CD4-positive, alpha-beta T cell treated with Interleukin-4 for 1 hour (primary cell): Measurements from ENCODE around the gene KIF24.
"Not testable (repeated sequence)": the region's sequence is repeated elsewhere in the genome, so short reads cannot be mapped to it uniquely, and the experiment has no call there.

Source experiments
- DNase-seq, 2 donors: peaks; one replicate each; pipeline ENCODE4 v3.0.0-alpha.2; 2020 to 2022

KIF24 gene

DNA sequence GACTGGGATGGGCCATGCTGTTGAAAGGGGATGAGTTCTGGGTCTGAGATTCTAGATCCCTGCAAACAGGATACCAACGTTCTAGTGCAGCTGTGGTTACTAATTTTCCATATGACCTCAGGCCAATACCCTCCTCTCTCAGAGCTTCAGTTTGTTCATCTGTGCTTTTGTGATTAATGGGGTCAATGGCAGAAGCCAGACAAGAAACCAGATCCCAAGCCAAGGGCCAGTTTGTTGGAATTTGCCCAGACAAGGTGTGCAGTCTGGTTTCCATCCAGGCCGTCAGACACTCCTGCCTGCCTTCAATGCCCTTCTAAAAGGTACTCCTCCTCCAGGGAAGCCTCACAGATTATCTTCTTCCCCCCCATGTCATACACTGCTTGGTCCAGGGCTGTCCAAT is 36.2 kb upstream of the KIF24 start:
- DNase-seq: no peak

DNA sequence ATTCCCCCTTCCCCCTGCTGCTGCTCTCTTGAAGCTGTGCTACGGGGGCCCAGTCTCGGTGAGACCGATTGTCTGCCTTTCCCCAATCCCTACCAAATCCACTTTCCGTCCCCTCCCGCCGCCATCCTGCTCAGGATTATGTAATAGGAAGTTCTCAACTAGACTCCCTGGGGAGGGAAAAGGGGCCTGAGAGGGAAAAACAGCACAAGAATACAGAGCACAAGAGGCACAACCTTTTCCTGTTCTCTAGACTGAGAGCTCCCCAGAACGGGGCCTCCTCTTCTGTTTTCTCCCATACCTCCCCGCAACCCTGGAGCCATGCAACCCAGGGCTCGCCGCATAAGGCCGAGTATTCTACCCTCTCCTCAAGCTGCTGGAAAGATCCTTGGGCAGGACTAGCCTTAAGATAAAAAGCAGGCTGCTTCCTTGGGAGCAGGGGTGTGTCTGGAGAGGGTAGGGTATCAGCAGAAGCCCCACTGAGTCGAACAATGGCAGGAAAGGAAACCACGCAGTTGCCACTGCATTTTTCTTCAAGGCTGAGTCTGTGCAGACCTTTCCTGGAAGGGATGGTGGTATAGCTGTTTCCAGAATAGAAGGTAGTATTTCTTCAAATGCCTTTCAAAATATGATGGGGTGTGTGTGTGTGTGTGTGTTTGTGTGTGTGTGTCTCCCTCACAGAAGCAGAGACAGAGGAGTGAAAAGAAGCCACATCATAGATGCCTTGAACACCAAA is 34.7 kb upstream of the KIF24 start:
- DNase-seq: no peak

DNA sequence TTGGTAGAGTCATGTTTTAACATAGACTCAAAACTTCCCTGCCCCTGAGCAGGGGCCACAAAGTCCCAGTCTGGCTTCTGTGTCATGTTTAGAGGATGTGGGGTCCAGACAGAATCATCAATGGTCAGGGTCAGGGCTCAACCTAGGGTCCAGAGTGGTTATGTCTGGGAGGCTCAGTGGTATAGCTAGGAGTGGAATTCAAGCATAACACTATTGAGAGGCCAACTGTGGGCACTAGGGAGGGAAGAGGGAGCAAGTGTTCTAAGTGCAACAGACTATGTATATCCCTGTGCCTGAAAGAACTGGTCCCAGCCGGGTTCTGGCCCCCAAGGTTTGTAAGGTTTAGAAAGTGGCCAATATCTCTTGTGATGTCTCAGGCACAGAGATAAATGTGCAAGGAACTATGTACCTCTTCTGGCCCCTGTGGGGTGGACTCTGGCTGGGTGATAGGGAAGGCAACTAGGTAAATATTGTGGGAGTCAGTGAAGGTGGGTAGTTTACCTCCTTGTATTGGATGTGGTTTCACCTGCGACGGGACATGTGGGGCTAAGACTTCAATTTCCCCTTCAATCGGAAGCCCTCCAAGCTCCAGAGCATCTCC is 33.6 kb upstream of the KIF24 start:
- no peak for DNase-seq

DNA sequence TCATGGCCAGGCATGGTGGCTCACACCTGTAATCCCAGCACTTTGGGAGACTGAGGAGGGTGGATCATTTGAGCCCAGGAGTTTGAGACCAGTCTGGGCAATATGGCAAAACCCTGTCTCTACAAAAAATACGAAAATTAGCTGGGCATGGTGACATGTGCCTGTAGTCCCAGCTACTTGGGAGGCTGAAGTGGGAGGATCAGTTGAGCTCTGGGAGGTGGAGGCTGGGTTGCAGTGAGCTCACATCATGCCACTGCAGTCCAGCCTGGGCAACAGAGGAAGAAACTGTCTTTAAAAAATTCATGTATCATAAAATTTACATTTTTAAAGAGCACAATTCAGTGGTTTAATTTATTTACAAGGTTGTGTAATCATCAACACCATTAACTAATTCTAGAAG is 23.9 kb upstream of the KIF24 start:
- DNase-seq: not testable (repeated sequence)

DNA sequence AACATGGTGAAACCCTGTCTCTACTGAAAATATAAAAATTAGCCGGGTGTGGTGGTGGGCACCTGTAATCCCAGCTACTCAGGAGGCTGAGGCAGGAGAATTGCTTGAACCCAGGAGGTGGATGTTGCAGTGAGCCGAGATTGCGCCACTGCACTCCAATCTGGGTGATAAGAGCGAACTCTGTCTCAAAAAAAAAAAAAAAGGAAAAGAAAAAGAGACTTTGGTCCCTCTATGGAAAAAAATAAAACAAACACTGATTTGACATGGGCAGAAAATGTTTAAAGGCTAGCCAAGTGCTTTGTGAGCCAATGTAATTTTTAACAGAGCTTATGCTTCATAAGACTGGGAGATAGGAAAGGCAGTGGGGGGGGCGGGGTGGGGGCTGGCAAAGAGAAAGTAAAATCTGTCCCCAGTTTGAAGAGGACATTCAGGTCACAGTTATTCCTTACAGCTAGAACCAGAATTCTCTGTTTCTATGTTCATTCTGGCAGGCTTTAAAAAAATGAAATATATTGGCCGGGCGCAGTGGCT is 23.1 kb upstream of the KIF24 start:
- DNase-seq: not testable (repeated sequence)

DNA sequence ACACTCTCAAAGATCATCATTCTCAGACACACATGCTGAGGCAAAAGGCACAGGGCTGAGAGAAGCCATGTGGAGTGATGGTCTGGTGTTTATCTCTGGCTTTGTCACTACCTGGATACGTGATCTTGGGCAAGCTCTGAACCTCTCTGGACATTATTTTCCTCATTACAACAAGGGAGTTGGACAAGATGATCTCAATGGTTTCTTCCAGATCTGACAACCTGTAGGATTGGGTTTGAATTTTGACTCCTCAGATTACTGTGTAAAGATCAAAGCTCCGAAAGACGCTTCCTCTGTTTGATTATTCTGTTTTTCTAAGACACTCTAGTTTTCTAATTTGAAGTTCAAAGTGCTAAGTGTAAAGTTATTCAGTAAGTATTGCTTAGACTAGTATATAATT is 20.3 kb upstream of the KIF24 start:
- DNase-seq: no peak

DNA sequence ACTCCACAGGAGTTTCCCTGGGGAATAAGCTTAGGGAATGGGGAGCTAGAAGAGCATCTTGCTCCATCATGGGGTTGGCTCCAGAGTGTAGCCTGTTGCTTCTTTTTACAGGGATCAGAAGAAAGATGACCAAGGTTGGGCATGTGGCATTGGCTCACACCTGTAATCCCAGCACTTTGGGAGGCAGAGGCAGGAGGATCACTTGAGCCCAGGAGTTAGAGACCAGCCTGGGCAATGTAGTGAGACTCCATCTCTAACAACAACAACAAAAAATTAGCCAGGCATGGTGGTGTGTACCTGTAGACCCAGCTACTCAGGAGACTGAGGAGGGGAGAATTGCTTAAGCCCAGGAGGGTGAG is 18.7 kb upstream of the KIF24 start:
- DNase-seq: no peak

DNA sequence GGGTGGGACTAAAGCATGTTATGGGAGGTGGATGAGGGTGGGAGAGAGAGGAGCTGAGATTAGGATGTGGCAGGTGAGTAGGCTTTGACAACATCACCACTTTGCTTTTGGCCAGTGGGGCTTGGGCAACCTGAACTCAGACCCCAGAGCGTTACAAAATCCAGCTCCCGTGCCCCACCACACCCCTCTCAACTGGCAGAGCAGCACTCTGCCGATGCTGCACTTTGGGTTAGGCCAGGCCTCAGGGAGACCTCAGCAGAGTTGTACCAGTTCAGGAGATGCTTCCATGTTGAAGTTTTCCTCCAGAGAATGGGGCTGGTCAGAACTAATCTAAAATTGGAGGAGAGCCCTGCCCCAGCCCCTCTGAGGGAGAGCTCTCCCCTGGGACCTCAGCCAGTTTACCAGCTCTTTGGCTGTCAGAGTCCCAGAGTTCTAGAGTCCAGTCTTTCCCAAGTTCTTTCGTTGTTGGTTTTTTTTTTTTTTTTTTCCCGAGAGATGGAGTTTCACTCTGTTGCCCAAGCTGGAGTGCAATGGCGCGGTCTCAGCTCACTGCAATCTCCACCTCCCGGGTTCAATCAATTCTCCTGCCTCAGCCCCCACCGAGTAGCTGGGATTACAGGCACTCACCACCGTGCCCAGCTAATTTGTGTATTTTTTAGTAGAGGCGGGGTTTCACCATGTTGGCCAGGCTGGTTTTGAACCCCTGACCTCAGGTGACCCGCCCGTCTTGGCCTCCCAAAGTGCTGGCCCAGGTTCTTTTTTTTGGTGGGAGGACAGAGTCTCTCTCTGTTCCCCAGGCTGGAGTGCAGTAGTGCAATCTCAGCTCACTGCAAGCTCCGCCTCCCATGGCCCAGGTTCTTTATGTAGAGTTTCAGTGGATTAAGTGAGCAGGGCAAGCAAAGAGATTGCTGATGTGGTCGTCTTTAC is 18.1 kb upstream of the KIF24 start:
- no peak for DNase-seq

DNA sequence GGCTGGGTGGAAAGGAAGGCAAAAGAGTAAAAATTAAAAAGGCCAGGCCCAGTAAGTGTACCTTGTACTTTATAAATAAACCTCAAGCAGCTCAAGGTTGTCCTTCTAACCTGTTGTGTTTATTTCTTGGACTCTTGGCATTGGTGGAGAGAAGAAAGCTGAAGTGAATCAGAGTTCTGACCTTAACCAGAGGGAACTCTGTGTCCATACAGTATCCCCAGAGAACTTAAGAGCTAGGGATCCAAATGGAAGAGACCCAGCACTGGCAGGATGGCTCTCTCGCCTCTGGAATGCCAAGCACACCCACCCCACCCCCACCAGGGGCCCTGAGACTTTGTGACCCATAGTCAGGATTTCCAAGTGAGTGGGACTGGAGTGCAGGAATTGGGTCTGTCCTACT is 14.5 kb upstream of the KIF24 start:
- no peak for DNase-seq

DNA sequence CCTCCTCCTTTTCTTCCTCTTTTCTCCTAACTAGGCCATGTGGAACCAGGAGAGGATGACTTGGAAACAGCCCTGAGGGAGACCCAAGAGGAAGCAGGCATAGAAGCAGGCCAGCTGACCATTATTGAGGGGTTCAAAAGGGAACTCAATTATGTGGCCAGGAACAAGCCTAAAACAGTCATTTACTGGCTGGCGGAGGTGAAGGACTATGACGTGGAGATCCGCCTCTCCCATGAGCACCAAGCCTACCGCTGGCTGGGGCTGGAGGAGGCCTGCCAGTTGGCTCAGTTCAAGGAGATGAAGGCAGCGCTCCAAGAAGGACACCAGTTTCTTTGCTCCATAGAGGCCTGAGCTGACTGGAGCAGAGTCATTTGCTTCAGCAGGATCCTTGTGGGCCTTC is 14.0 kb upstream of the KIF24 start:
- no peak for DNase-seq

DNA sequence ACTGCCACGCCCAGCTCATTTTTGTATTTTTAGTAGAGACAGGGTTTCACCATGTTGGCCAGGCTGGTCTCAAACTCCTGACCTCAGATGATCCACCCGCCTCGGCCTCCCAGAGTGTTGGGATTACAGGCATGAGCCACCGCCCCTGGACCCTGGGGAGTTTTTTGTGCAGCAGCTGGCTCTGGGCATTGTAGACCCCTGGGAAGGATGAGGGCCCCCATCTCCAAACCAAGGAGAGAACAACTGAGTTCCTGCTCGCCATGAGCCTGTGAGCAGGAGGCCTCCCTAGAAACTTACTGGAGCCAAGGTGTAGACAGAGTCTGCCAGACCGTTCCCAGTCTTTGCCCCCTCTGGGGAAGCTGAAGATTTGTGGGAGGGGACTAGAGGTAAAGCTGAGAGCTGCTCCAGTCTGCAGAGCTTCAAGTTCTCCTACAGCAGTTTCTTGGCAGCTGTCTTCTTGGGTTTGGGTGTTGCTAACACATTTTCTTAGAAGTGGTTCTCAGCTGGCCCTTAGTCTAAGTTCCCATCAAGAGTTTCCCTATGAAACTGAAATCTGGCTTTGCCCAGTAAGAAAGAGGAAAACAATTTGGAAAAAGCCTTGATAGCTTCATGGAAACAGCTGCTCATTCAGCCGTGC is 12.7 kb upstream of the KIF24 start:
- DNase-seq: no peak

DNA sequence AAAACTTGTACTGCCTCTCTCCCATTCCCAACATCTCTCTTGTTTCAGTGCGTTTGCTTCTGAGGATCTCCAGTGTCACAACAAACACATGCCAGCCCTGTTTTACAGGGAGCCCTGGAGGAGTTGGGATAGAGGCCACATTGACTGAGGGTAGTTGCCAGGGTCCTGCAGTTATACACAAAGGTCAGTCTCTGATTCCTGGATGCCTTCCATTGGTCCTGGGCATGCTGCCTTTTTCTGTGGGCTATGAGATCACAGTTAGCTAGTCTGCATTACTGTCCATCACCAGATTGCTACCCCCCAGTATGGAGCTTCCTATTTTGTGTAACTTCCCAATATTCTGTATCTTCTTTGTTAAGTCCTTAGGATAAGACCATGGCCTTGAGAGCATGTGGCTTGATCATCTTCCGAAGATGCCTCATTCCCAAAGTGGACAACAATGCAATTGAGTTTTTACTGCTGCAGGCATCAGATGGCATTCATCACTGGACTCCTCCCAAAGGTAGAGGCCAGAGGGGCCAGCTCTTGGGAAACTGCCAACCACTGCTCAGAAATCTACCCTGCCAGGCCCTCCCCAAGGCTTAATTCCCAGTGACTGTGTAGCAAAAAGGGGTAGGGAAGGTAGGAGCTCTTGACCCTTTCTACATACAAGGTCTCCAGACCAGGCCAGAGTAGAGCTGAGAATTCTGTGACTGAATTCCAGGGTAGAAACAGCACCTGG is 9.8 kb upstream of the KIF24 start:
- DNase-seq: no peak

DNA sequence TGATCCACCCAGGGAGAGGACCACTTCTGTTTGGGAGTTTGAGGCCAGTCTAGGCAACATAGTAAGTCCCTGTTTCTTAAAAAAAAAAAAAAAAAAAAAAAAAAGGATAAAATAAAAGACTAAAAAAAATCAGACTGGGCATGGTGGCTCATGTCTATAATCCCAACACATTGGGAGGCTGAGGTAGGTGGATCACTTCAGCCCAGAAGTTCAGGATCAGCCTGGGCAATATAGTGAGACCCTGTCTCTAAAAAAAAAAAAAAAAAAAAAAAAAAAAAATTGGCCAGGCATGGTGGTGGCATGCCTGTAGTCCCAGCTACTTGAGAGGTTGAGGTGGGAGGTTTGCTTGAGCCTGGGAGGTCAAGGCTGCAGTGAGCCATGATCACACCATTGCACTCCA is 9.0 kb upstream of the KIF24 start:
- not testable (repeated sequence) for DNase-seq

DNA sequence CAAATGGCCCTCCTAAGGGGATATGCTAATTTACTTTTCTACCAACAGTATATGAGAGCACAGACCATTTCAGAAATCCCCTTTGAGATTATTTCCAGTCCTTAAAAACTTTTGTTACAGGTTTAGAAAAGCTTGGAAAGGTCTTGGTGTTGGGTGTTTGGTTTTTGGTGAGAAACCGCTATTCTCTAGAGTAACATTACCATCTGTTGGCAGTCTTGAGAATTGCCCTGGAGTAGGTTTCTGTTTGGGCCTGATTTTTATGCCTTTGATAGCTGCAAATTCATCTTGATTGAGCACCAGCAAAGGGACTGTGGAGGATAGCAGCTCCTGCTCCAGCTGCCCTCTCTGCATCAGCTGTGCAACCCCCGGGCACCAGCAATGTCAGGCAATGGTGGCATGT is 8.3 kb upstream of the KIF24 start:
- DNase-seq: peak in 1 of 2 donors; percentile 13

DNA sequence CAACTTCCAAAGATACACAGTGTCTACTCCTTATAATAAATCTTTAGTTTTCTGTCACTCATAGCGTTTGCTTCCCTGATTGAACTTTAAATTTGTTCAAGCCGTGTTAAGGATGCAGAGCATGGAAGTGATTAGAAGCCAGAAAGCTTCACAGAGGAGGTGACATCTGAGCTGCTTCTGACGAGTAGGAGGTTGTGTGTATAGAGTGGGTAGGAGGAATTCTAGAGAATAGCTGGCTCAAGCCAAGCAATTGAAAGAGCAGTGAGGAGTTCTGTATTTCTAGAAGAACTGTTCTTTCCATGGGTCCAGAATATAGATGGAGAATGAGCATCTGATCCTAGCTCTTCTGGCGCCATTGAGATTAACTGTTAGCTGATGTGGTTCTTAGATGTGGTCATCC is 6.3 kb upstream of the KIF24 start:
- no peak for DNase-seq

DNA sequence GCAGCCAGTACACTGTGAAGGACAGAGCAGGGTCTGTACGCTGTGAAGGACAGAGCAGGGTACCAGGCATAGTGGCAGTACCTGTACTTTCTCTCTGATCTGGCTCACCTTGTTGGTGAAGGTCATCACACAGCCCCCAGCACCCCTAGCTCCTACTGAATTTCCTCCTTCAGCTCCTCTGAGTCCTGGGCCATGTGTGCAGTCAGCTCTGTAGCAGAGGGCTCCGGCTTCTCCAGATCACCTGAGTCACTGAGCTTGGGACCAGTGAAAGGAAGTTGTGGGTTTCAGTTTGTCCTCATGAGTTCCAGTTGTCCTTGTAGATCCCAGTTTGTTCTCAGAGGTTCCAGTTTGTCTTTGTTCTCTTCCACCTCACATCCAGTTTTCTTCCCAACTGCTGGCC is 5.8 kb upstream of the KIF24 start:
- DNase-seq: no peak

DNA sequence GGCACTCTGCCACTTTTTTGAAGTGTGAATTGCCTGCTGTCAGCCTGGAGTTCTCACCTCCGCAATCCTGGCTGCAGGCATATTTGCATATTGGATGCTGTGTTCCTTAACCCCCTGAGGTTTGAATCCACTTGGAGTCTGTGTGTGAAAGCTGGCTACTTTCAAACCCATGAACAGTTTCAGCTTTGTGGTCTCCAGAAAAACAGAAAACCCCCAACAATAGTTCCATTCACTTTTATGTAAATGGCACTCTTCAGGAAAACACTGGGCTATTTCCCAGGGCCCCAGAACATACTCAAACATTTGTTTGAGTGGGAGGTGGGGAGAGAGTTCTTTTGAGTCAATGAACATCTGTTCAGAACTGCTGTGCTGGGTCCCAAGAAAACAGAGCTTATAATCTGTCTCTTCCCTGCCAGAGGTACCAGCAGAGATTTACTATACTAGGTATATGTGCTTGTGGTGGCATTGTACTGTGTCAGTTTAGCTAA is 5.3 kb upstream of the KIF24 start:
- no peak for DNase-seq

DNA sequence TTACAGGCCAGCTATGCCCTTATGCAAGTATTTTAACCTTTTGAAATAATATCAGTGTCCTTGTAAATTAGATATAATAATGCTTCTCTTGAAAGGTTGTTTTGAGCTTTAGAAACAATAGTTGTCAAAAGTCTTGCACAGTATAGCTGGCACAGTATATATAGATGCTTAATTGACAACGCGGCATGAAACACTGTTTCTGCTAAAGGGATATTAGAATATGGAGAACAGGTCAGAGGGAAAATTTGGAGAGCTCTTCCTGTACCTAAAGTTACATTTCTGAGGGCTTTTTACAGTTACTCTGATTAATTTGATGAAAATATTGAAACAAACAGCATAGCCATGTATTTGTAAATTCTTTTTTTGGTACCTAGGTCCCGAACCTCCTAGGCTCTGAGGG is 4.8 kb upstream of the KIF24 start:
- DNase-seq: no peak

DNA sequence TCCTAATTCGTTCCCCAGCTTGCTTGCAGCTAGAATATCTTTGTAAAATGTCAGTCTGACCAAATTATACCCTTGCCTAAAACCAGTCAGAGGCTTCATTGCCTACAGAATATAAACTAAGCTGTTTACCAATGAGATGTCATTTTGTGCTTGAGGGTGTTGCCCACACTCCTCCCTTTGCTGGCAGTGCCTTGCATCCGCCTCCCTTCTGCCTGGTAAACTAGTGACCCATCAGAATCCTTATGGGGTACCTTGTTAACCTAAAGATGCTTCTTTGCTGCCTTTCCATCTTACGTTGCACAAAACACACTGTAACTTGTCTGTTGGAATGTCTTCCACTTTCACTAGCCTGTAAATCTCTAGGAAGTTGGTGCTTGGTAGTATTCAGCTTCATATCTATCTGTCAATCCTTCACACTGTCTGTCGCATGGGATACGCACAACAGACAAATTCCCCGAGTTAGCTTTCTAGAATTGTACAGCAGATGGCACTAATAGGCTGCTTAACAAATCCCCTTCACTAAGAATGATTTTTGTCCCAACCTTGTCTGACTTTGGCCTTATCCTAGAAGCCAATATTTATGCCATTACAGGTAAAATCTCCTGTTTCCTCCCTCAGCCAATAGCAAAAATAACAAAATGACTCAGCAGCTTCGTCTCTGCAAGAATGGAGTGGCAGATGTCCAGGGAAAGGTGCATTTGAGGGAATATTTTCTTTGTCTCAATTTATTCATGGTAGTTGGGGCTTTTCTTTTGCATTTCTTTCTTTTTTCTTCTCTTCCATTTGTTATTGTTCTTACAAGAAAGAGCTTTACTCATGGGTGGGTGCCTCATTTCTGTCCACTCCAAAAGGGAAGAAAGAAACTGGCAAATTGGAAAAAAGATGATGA is 3.3 kb upstream of the KIF24 start:
- peak in 1 of 2 donors; percentile 51 for DNase-seq

DNA sequence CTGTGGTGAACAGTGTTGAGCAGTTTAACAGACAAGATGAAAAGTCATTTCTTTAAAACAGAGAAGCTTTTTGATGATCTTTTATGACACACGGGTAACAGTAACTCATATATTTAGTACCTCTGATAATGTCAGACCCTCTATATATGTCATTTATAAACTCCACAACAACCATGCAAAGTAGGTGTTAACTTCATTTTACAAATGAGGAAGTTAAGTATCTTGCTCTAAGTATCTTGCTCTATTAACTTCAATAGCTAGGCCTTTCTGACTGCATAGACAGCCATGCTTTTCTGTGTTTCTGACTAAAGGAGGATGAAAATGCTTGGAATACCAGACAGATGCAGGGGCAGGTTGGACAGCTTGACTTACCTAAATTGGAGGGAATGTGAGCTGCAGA is 2.1 kb upstream of the KIF24 start:
- DNase-seq: no peak

DNA sequence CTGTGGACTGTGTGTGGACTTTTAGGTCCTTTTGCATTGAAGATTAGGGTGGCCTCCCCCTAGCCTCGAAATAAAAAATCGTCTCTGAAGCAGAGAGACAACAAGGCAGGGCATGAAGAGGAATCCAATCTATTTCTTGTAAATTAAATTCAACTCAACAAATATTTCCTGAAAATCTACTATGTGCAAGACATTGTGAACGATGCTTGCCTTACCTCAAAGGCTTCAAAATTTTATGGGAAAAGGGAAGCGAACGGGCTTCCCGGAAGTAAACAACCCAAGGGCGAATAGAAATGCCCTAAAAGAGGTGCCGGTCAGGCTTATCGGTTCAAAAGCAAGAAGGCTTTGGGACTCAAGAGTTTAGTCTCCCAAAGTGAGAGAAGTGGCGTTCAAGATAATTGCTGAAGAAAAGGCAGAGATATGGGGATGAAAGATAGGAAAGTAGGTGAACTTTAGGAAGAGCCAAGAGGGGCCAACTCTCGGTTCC is 525 bp downstream of the KIF24 start:
- no peak for DNase-seq
